ENCODE data around the gene ITPKB. TPM values are rescaled to one million over a fixed set of nuclear protein-coding genes. Genes with fewer than 3 reads are reported as not detected.
"Not testable (repeated sequence)": the region's sequence is repeated elsewhere in the genome, so short reads cannot be mapped to it uniquely, and the experiment has no call there.

ITPKB gene
- total and polyA plus RNA-seq, 7 donors = 3.9 to 14.1 (median 8.9) TPM

GRCh38 chr1:226722901-226723656 lies 16.0 kb downstream of the ITPKB start:
- 62 to 69% (median 69%) methylated on average over 14 of the region's 14 CpGs for WGBS, 3 donors
- no peak overlapping the region for H3K27ac ChIP-seq
- no peak for ATAC-seq
- H3K9me3 ChIP-seq = no peaks in the 10 kb centered on the region
- no peak for DNase-seq
- H3K4me3 ChIP-seq = no peak overlapping the region
- no peaks in the 10 kb centered on the region for H3K36me3 ChIP-seq (ENCODE audit: insufficient read depth in 1 of 2, low read depth in 1 of 2)
- H3K27me3 ChIP-seq (ENCODE audit: insufficient read depth in 3 of 3, low read length in 2 of 3) = no peaks in the 10 kb centered on the region
- TF ChIP-seq CTCF (IDR thresholded peaks at IDR 0.05) = no peak
- H3K4me1 ChIP-seq = peaks cover 29% of the 10 kb centered on the region
- intact Hi-C loops (cut with DNase I) = no loop called here

GRCh38 chr1:226722240-226722900 lies 16.7 kb downstream of the ITPKB start:
- H3K4me3 ChIP-seq = no peak overlapping the region
- 87 to 91% (median 89%) methylated on average over 11 of the region's 11 CpGs for WGBS, 3 donors
- TF ChIP-seq CTCF (IDR thresholded peaks at IDR 0.05) = no peak
- no peaks in the 10 kb centered on the region for H3K27me3 ChIP-seq (ENCODE audit: insufficient read depth in 3 of 3, low read length in 2 of 3)
- no peaks in the 10 kb centered on the region for H3K36me3 ChIP-seq (ENCODE audit: insufficient read depth in 1 of 2, low read depth in 1 of 2)
- DNase-seq (no peak), ATAC-seq (no peak)
- intact Hi-C loops (cut with DNase I) = no loop called here
- no peaks in the 10 kb centered on the region for H3K9me3 ChIP-seq
- H3K4me1 ChIP-seq = peaks cover 26% of the 10 kb centered on the region
- H3K27ac ChIP-seq = no peak overlapping the region

- ATAC-seq; intact Hi-C loops (cut with DNase I); H3K36me3 ChIP-seq (ENCODE audit: insufficient read depth in 1 of 2, low read depth in 1 of 2); H3K4me3 ChIP-seq; H3K9me3 ChIP-seq; H3K27me3 ChIP-seq (ENCODE audit: insufficient read depth in 3 of 3, low read length in 2 of 3); H3K27ac ChIP-seq; DNase-seq: not testable (repeated sequence)
- WGBS, 3 donors = 92 to 96% (median 92%) methylated on average over 13 of the region's 13 CpGs
- peaks cover 27% of the 10 kb centered on the region for H3K4me1 ChIP-seq
Observed at GRCh38 chr1:226720574-226720973, 18.5 kb downstream of the ITPKB start.

GRCh38 chr1:226719596-226720387 lies 19.3 kb downstream of the ITPKB start:
- Histone ChIP-seq H3K9me3 (no peaks in the 10 kb centered on the region), H3K36me3 (ENCODE audit: insufficient read depth in 1 of 2, low read depth in 1 of 2) (no peaks in the 10 kb centered on the region), H3K4me3 (no peak overlapping the region), H3K27me3 (ENCODE audit: insufficient read depth in 3 of 3, low read length in 2 of 3) (no peaks in the 10 kb centered on the region), H3K4me1 (peaks cover 27% of the 10 kb centered on the region), H3K27ac (no peak overlapping the region)
- no peak for TF ChIP-seq CTCF (IDR thresholded peaks at IDR 0.05)
- no peak for ATAC-seq
- WGBS, 3 donors = 64 to 67% (median 64%) methylated on average over 11 of the region's 11 CpGs
- DNase-seq = no peak
- intact Hi-C loops (cut with DNase I) = no loop called here

Data from psoas muscle (tissue), 8 donors.